WTC11 (cell line): ENCODE results near the gene ADARB2. TPM values are rescaled to one million over a fixed set of nuclear protein-coding genes. Genes with fewer than 3 reads are reported as not detected.

ENCODE experiments used
- ATAC-seq: fragments of 200-7000 bp; cut with Tn5 transposase; 2 replicates; pipeline ENCODE4 v1.10.0; 2021; ENCODE audit warnings: mild to moderate bottlenecking, moderate library complexity
- CTCF ChIA-PET: fragments of 300-600 bp; sonication (Branson Sonifier 250); formaldehyde crosslinking; loops from one replicate; lab custom pipeline; 2021; ENCODE audit warnings: antibody characterized with exemption; lab: Charles Lee
- POLR2A ChIA-PET: fragments of 350-600 bp; sonication (Branson Sonifier 250); formaldehyde crosslinking; loops from one replicate; lab custom pipeline; 2021; ENCODE audit warnings: antibody characterized with exemption; lab: Charles Lee
- DNase-seq: peaks from one replicate; pipeline ENCODE4 v3.0.0; 2021; ENCODE audit warnings: low spot score
- H3K27ac Mint-ChIP-seq: 2 replicates; pipeline ENCODE4 v1.8.0; 2021; ENCODE audit warnings: mixed read lengths
- H3K27me3 Mint-ChIP-seq: 2 replicates; pipeline ENCODE4 v1.8.0; 2021; ENCODE audit warnings: low read depth, mild to moderate bottlenecking, moderate library complexity, mixed read lengths
- H3K36me3 Mint-ChIP-seq: 2 replicates; pipeline ENCODE4 v1.8.0; 2021; ENCODE audit warnings: mixed read lengths
- H3K4me1 Mint-ChIP-seq: 2 replicates; pipeline ENCODE4 v1.8.0; 2022; ENCODE audit warnings: mixed read lengths
- H3K4me3 Mint-ChIP-seq: 2 replicates; pipeline ENCODE4 v1.8.0; 2021; ENCODE audit warnings: mild to moderate bottlenecking, moderate library complexity, mixed read lengths
- H3K9me3 Mint-ChIP-seq: 2 replicates; pipeline ENCODE4 v1.8.0; 2021; ENCODE audit warnings: mixed read lengths
- MXD4 ChIP-seq: fragments of 250-450 bp; sonication (Bioruptor Pico); IDR thresholded peaks from 2 replicates; pipeline ENCODE4 v1.8.0; 2021; ENCODE audit warnings: mild to moderate bottlenecking, moderate library complexity, borderline replicate concordance
- NFYB ChIP-seq: sonication (generic); formaldehyde crosslinking; conservative IDR thresholded peaks from 2 replicates; pipeline ENCODE4 v1.8.0; 2022; ENCODE audit warnings: low read depth, missing genetic modification reagents
- NR2C2 ChIP-seq: sonication (generic); formaldehyde crosslinking; IDR thresholded peaks from 2 replicates; pipeline ENCODE4 v1.8.0; 2022; ENCODE audit warnings: mild to moderate bottlenecking, missing genetic modification reagents
- NR3C1 ChIP-seq: sonication (generic); formaldehyde crosslinking; conservative IDR thresholded peaks from 2 replicates; pipeline ENCODE4 v1.8.1; 2023; ENCODE audit warnings: low read depth, mild to moderate bottlenecking, missing genetic modification reagents
- ZNF121 ChIP-seq: sonication (generic); formaldehyde crosslinking; IDR thresholded peaks from 2 replicates; pipeline ENCODE4 v1.8.0; 2023; ENCODE audit warnings: missing genetic modification reagents
- ZNF219 ChIP-seq: sonication (generic); formaldehyde crosslinking; IDR thresholded peaks from 2 replicates; pipeline ENCODE4 v1.8.0; 2023; ENCODE audit warnings: missing genetic modification reagents, mild to moderate bottlenecking, borderline replicate concordance
- ZNF416 ChIP-seq: fragments of 250-450 bp; sonication (Bioruptor Pico); IDR thresholded peaks from 2 replicates; pipeline ENCODE4 v1.9.0; 2021; ENCODE audit warnings: mild to moderate bottlenecking, inconsistent platforms
- ZNF423 ChIP-seq: fragments of 250-450 bp; sonication (Bioruptor Pico); IDR thresholded peaks from 2 replicates; pipeline ENCODE4 v2.1.2; 2022; ENCODE audit warnings: mild to moderate bottlenecking, moderate library complexity
- total RNA-seq: library from RNA; stranded (reverse); gene quantifications from 3 replicates; pipeline ENCODE4 v1.2.3, GENCODE V29; 2021
- TF ChIP-seq, protein P1 (sequence below): sonication (generic); formaldehyde crosslinking; conservative IDR thresholded peaks from 2 replicates; pipeline ENCODE4 v1.8.1; 2023; ENCODE audit warnings: mild to moderate bottlenecking, low read depth, missing genetic modification reagents, moderate library complexity
- TF ChIP-seq, protein P2 (sequence below): fragments of 250-450 bp; sonication (Bioruptor Pico); IDR thresholded peaks from 2 replicates; pipeline ENCODE4 v2.1.2; 2022; ENCODE audit warnings: mild to moderate bottlenecking, moderate library complexity
- TF ChIP-seq, protein P3 (sequence below): sonication (generic); formaldehyde crosslinking; IDR thresholded peaks from 2 replicates; pipeline ENCODE4 v1.8.1; 2022; ENCODE audit warnings: low read depth, mild to moderate bottlenecking, moderate library complexity, missing genetic modification reagents, borderline replicate concordance

Gene ADARB2
- total RNA-seq, 1 experiment from 2014 or later = 3.7 TPM

DNA sequence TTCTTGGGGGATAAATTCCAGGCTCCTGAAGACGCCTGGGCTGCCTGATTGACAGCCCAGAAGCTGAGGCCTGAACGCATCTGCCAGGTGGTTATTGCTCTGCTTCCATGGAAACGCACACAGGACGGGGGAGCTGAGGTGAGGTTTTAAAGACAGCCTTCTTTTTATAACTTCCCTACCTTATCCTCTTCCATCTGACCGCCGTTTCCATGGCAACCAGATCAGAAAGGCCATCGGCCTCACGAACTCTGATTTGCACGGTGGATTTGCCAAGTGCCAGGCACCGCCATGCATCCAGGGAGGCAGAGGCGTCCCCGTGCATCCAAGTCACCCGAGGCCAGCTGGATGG, 260.9 kb downstream of the ADARB2 start (continued):
- no peak for TF ChIP-seq NR2C2
- TF ChIP-seq, protein P1, sequence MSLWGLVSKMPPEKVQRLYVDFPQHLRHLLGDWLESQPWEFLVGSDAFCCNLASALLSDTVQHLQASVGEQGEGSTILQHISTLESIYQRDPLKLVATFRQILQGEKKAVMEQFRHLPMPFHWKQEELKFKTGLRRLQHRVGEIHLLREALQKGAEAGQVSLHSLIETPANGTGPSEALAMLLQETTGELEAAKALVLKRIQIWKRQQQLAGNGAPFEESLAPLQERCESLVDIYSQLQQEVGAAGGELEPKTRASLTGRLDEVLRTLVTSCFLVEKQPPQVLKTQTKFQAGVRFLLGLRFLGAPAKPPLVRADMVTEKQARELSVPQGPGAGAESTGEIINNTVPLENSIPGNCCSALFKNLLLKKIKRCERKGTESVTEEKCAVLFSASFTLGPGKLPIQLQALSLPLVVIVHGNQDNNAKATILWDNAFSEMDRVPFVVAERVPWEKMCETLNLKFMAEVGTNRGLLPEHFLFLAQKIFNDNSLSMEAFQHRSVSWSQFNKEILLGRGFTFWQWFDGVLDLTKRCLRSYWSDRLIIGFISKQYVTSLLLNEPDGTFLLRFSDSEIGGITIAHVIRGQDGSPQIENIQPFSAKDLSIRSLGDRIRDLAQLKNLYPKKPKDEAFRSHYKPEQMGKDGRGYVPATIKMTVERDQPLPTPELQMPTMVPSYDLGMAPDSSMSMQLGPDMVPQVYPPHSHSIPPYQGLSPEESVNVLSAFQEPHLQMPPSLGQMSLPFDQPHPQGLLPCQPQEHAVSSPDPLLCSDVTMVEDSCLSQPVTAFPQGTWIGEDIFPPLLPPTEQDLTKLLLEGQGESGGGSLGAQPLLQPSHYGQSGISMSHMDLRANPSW = no peak

DNA sequence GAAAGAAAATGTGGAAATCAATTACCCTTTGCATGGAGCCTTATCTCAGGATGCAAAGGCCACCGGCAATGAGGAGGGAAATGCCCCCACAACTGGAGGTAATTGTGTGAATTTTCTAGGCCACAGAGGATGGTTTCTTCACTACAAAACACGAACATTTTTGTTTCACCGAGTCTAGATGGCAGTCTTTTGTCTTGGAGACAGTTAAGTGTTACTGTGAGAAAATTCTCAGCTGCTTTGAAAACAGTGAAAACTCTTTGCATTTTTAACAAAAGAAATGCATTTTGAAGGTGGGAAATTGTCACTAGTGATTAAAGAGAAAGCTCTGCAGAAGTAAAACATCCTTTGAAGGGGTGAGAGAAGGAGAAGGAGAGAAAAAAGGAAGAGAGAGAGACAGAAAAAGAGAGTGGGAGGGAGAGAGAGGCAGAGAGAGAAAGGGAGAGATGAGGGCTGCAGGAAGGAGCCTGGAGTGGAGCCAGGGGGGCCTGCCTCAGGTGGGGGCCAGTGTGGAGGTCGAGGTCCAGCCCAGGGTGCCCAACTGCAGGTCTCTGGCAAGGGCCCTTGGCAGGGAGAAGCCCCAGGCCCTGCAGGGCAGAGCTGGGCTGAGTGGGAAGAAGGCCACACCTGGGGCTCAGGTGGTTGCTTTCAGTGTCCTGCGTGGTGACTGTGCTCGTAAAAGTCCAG, 261.4 kb downstream of the ADARB2 start:
- ChIA-PET CTCF (no interaction called here), POLR2A (no interaction called here)
- Mint-ChIP-seq H3K4me3 (no peak overlapping the region), H3K4me1 (peaks cover 24% of the 10 kb centered on the region), H3K36me3 (peaks cover 26% of the 10 kb centered on the region), H3K9me3 (peaks cover 32% of the 10 kb centered on the region), H3K27ac (peak overlapping the region; percentile 86), H3K27me3 (peaks cover 9% of the 10 kb centered on the region)
- TF ChIP-seq, protein P2, sequence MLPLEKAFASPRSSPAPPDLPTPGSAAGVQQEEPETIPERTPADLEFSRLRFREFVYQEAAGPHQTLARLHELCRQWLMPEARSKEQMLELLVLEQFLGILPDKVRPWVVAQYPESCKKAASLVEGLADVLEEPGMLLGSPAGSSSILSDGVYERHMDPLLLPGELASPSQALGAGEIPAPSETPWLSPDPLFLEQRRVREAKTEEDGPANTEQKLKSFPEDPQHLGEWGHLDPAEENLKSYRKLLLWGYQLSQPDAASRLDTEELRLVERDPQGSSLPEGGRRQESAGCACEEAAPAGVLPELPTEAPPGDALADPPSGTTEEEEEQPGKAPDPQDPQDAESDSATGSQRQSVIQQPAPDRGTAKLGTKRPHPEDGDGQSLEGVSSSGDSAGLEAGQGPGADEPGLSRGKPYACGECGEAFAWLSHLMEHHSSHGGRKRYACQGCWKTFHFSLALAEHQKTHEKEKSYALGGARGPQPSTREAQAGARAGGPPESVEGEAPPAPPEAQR (CRISPR knock-in tag) = no peak
- TF ChIP-seq NFYB (CRISPR knock-in tag) = no peak
- TF ChIP-seq, protein P3, sequence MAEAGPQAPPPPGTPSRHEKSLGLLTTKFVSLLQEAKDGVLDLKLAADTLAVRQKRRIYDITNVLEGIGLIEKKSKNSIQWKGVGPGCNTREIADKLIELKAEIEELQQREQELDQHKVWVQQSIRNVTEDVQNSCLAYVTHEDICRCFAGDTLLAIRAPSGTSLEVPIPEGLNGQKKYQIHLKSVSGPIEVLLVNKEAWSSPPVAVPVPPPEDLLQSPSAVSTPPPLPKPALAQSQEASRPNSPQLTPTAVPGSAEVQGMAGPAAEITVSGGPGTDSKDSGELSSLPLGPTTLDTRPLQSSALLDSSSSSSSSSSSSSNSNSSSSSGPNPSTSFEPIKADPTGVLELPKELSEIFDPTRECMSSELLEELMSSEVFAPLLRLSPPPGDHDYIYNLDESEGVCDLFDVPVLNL (CRISPR knock-in tag) = no peak
- no peak for ATAC-seq
- no peak for DNase-seq

DNA sequence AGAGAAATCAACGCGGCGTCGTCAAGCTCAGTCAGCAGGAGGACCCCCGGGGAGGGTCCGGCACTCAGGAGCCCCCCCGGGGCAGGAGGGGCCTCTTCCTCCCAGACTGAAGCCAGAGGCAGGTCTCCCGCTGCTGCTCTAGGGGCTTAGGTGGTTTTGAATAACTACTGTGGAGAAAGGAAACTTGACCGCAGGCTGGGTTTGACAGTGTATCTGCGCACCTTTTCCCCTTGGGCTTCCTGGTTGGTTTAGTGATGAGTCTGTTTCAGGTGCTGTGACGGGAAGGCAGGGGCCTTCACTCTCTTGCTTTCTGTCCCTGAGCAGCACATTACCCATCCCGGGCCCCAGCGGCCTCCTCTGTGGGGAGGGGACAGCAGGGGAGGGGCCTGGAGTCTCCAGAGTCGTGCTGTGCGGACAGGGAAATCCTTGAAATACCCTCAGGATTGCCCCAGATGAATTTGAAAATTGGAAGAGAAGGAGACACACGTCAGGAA, 262.2 kb downstream of the ADARB2 start:
- Mint-ChIP-seq H3K27ac (no peak overlapping the region), H3K27me3 (peaks cover 13% of the 10 kb centered on the region), H3K9me3 (peaks cover 32% of the 10 kb centered on the region), H3K4me1 (peaks cover 19% of the 10 kb centered on the region), H3K36me3 (peaks cover 26% of the 10 kb centered on the region), H3K4me3 (no peak overlapping the region)
- POLR2A ChIA-PET = no interaction called here
- DNase-seq (no peak), ATAC-seq (peak; percentile 43)
- TF ChIP-seq ZNF423 (CRISPR knock-in tag) (0 out of 2 replicates have a peak, but pooled peaks have one; percentile 14), ZNF416 (CRISPR knock-in tag) (no peak)
- TF ChIP-seq, protein P2 (CRISPR knock-in tag) = no peak
- CTCF ChIA-PET = no interaction called here

DNA sequence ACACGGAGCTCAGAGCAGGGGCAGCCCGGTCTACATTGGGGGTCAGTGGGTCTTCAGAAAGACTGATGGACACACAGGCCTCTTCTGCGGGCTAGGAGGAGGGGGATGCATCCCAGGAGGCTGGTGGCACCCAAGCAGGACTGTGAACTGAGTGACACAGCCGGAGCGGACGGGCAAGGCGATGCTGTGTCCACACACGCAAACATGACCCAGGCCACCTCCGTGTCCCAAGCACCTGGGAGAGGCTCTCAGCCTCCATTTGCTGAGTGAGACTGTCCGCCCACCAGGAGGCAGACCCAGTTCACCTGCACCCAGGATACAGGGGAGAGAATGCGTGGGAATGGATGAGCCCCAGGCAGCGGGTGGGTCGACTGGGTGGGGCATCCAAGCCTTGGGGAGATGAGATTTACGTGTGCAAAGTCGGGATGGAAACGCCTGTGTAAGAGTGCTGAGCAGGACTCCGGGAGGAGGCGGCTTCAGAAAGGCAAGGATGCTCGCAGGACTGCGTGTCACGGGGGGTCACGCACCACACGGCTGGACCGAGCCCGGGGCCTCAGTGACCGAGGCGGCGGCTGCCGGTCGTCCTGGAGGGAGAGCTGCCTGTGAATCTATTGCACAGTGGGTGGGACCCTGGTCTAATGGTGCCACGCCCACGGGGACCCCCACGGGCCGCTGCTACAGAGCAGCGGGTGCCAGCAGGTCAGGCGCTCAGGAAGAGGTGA, 262.8 kb downstream of the ADARB2 start:
- TF ChIP-seq ZNF219 (CRISPR knock-in tag) = no peak
- no peak for TF ChIP-seq MXD4
- TF ChIP-seq ZNF121 (CRISPR knock-in tag) = no peak
- no peak for TF ChIP-seq NR2C2
- TF ChIP-seq NR3C1 = no peak
- TF ChIP-seq, protein P3 (CRISPR knock-in tag) = no peak
- TF ChIP-seq, protein P2 (CRISPR knock-in tag) = no peak
- no peak overlapping the region for H3K27ac Mint-ChIP-seq
- H3K4me3 Mint-ChIP-seq = no peak overlapping the region
- no peak for ATAC-seq
- peaks cover 13% of the 10 kb centered on the region for H3K27me3 Mint-ChIP-seq
- H3K9me3 Mint-ChIP-seq = peaks cover 25% of the 10 kb centered on the region
- no peak for DNase-seq
- peaks cover 19% of the 10 kb centered on the region for H3K4me1 Mint-ChIP-seq
- ChIA-PET CTCF (interaction anchor here (0.7 kb wide), 1 partner anchor 106 kb away, joined by 4 read pairs; no protein-coding TSS in a partner anchor), POLR2A (no interaction called here)
- peaks cover 23% of the 10 kb centered on the region for H3K36me3 Mint-ChIP-seq
